ENCODE results near the gene PIK3CD. TPM values are rescaled to one million over a fixed set of nuclear protein-coding genes. Genes with fewer than 3 reads are reported as not detected.

The PIK3CD gene
- total and polyA plus RNA-seq, 2 donors (not counting 3 experiments of a cell fraction or from before 2014, with no cell fraction given): 3.5 to 5.2 TPM

DNA sequence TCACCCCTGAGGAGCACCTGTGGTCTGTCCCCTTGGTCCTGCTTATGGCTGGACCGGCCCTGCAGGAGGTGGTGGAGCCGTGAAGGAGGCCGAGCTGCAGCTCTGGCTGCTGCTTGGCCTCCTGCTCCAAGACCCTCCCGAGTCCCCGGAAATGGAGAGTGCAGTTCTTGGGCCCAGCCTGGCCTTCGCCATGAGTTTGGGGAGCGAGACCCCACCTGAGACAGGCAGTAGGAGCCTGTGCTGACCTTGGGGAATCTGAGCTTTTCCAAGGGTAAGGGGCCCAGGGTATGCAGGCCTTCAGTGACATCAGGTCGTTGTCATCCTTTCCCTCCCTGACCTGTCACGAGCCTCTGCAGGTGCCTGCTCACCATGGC lies 48.8 kb upstream of the PIK3CD start:
- DNase-seq (ENCODE audit: low read depth, low spot score): no peak
- TF ChIP-seq MYC (IDR thresholded peaks at IDR 0.05; ENCODE audit: low read depth, low read length) (no peak), POLR2AphosphoS5 (IDR thresholded peaks at IDR 0.05; ENCODE audit: insufficient read depth, low read depth, low read length) (no peak), MAX (IDR thresholded peaks at IDR 0.05; ENCODE audit: insufficient read depth, insufficient read length) (no peak), POLR2A (IDR thresholded peaks at IDR 0.05; ENCODE audit: low read depth, low read length) (no peak), JUN (IDR thresholded peaks at IDR 0.05; ENCODE audit: borderline replicate concordance, insufficient read depth, insufficient read length, low read depth) (no peak), CTCF (IDR thresholded peaks at IDR 0.05; ENCODE audit: extremely low read depth in 1 of 2, insufficient read depth in 1 of 2, low read depth in 1 of 2, low read length in 2 of 2) (no peak), FOS (IDR thresholded peaks at IDR 0.05; ENCODE audit: borderline replicate concordance, insufficient read depth, low read length) (no peak), GATA2 (IDR thresholded peaks at IDR 0.05; ENCODE audit: insufficient read depth, insufficient read length, low read depth, low read length) (no peak), EZH2 (IDR thresholded peaks at IDR 0.05; ENCODE audit: borderline replicate concordance, low read depth, low read length, severe bottlenecking) (no peak)
- Histone ChIP-seq H2AFZ (ENCODE audit: low read depth, low read length) (no peak overlapping the region), H3K79me2 (ENCODE audit: control insufficient read depth, insufficient read depth, low read length) (no peaks in the 10 kb centered on the region), H3K4me1 (ENCODE audit: control insufficient read depth, extremely low read depth, insufficient read depth, low read length) (no peaks in the 10 kb centered on the region), H3K27me3 (ENCODE audit: control insufficient read depth in 2 of 2, insufficient read depth in 2 of 2, low read length in 2 of 2) (no peaks in the 10 kb centered on the region), H3K4me3 (replicated peaks in 1 of 3; ENCODE audit: insufficient read depth in 1 of 3, low read depth in 1 of 3, low read length in 3 of 3) (no peak overlapping the region), H3K9ac (replicated peaks; ENCODE audit: extremely low read depth, insufficient read depth, low read length) (no peak overlapping the region), H3K9me3 (replicated peaks; ENCODE audit: control insufficient read depth, insufficient read depth, low read length) (no peaks in the 10 kb centered on the region), H4K20me1 (replicated peaks; ENCODE audit: control insufficient read depth, extremely low read depth, insufficient read depth, low read length) (no peaks in the 10 kb centered on the region), H3K27ac (ENCODE audit: insufficient read depth, low read depth, low read length) (no peak overlapping the region), H3K9me1 (replicated peaks; ENCODE audit: control insufficient read depth, extremely low read depth, insufficient read depth, low read length) (no peaks in the 10 kb centered on the region), H3K36me3 (ENCODE audit: control insufficient read depth in 2 of 2, extremely low read depth in 1 of 2, insufficient read depth in 2 of 2, low read length in 2 of 2) (peaks cover 0 to 28% of the 10 kb centered on the region in 2 experiments), H3K4me2 (ENCODE audit: insufficient read depth, low read length) (no peak overlapping the region)
- intact Hi-C loops (cut with micrococcal nuclease) (no loop called here), dilution Hi-C loops (cut with MboI; ENCODE audit: extremely low pct_ligation_motif_present, low sequenced_read_pairs) (no loop called here)
- ChIA-PET POLR2A (no interaction called here), CTCF (no interaction called here)
- no TSS peak for BruUV-seq (replicated peaks)
- no peak for FAIRE-seq
